GM12874 (cell line): ENCODE results near the gene EIPR1.

ENCODE experiments used
- TF ChIP-seq, protein P1 (sequence below): IDR thresholded peaks from 2 replicates; pipeline ENCODE4 v1.5.1; 2011; ENCODE audit warnings: low read depth, mild to moderate bottlenecking, control low read depth, low read length, moderate library complexity; ENCODE audit not compliant: insufficient read depth

The EIPR1 gene

GRCh38 chr2:3193443-3194330 lies 183.9 kb downstream of the EIPR1 start:
- TF ChIP-seq, protein P1, sequence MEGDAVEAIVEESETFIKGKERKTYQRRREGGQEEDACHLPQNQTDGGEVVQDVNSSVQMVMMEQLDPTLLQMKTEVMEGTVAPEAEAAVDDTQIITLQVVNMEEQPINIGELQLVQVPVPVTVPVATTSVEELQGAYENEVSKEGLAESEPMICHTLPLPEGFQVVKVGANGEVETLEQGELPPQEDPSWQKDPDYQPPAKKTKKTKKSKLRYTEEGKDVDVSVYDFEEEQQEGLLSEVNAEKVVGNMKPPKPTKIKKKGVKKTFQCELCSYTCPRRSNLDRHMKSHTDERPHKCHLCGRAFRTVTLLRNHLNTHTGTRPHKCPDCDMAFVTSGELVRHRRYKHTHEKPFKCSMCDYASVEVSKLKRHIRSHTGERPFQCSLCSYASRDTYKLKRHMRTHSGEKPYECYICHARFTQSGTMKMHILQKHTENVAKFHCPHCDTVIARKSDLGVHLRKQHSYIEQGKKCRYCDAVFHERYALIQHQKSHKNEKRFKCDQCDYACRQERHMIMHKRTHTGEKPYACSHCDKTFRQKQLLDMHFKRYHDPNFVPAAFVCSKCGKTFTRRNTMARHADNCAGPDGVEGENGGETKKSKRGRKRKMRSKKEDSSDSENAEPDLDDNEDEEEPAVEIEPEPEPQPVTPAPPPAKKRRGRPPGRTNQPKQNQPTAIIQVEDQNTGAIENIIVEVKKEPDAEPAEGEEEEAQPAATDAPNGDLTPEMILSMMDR = no peak

GRCh38 chr2:3192920-3193319 lies 184.7 kb downstream of the EIPR1 start:
- TF ChIP-seq, protein P1 = no peak

- TF ChIP-seq, protein P1 = no peak
These were observed 185.3 kb downstream of the EIPR1 start for GRCh38 chr2:3192281-3192818.

GRCh38 chr2:3189961-3190360 lies 187.7 kb downstream of the EIPR1 start:
- TF ChIP-seq, protein P1 = no peak

DNA sequence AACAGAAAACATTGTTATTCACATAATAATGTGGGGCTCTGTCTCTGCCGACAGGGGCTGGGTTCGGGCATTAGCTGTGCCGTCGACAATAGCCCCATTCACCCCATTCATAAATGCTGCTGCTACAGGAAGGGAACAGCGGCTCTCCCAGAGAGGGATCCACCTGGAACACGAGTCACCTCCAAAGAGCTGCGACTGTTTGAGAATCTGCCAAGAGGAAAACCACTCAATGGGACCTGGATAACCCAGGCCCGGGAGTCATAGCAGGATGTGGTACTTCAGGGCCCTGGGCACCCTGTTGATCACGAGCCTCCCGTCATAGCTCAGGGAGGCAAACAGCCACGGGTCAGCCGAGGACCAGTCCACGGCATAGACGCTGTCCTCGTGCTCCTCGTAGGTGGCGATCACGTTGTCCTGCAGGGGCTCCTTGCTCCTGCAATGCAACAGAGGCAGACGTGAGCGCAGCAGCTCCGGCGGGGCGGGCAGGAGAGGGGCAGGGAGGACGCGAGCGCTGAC lies 188.5 kb downstream of the EIPR1 start:
- TF ChIP-seq, protein P1 = no peak

DNA sequence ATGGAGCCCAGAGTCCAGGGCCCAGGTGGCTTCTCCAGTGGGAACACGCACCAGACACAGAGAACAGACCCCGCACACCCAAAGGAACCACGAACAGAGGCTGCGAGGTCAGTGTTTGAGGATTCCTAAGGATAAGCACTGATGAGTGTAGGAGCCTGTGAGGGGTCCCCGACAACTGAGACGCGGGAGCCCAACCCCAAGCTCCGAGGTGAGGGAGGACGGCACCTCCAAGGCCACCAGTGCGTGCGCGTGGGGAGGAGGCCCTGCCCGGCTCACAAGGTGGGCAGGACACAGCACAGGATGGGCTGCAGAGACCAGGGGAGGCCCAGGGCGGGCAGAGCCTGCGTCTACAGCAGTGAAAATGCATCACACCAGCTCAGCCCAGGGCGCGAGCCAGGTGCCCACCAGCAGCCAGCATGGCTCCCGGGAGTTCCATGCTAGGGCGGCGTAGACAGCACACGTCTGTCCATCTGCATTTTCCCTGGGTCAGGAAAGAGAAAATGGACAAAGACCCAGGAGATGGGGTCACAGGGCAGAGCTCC lies 189.1 kb downstream of the EIPR1 start:
- TF ChIP-seq, protein P1 = no peak

DNA sequence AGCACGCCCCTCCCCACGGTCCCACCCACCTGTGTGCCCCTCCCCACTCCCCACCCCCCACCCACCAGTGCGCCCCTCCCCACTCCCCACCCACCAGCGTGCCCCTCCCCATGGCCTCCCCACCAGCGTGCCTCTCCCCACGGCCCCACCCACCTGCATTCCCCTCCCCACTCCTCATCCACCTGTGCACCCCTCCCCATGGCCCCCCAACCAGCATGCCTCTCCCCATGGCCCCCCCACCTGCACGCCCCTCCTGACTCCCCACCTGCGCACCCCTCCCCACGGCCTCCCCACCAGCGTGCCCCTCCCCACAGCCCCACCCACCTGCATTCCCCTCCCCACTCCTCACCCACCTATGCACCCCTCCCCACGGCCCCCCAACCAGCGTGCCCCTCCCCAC lies 190.2 kb downstream of the EIPR1 start:
- TF ChIP-seq, protein P1 = no peak
